ENCODE data around the gene P3H2. TPM values are rescaled to one million over a fixed set of nuclear protein-coding genes. Genes with fewer than 3 reads are reported as not detected.

P3H2 gene
- total RNA-seq, 2 experiments from 2014 or later: not detected

- Mint-ChIP-seq H3K4me3 (no peak overlapping the region), H3K27ac (no peak overlapping the region), H3K9me3 (ENCODE audit: low read depth) (no peaks in the 10 kb centered on the region), H3K4me1 (no peaks in the 10 kb centered on the region), H3K36me3 (no peaks in the 10 kb centered on the region), H3K27me3 (no peaks in the 10 kb centered on the region)
- ATAC-seq: no peak
- CTCF ChIA-PET: interaction anchor here (1.5 kb wide), 1 partner anchor 20 kb away, joined by 5 read pairs; no protein-coding TSS in a partner anchor
- DNase-seq: no peak
Measured at GRCh38 chr3:189941125-189941524, 179.6 kb downstream of the P3H2 start.

DNA sequence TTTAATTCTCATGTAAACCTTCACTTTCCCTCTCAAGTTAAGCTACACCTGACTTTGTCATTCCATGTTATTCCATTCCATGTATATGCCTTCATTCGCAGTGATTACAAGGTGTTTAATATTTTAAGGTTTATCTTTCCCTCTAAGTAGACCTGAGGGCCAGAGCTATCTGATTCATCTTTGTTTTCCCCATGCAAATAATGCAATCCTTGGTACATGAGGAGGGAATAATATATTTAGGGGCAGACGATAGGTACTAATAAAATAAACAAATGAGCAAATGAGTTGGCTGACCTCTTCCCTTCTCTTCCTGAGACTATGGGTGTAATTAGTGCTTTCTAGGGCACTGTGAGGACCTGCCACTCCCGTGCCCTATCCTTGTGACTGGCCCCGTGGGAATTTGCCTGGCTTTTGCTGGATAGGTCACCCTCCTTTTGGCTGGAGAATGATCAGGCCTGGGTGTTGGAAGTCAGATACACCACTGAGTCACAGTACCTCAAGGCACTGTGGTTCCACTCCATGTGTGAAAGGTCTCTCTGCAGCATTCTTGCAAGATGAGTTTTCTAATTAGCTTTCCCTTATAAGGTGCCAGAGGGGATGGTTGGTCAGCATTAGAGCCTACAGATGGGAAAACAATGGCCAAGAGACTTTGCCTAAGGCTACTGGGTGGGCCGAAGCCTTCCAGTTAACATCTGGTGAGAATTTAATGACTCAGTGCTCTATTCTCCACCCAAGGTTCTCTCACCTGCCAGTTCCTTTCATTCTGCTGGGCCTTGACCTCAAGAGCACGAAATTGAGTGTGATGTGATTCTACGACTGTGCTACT, 183.2 kb downstream of the P3H2 start:
- Mint-ChIP-seq H3K4me1 (no peaks in the 10 kb centered on the region), H3K27ac (no peak overlapping the region)
- CTCF ChIA-PET: no interaction called here

DNA sequence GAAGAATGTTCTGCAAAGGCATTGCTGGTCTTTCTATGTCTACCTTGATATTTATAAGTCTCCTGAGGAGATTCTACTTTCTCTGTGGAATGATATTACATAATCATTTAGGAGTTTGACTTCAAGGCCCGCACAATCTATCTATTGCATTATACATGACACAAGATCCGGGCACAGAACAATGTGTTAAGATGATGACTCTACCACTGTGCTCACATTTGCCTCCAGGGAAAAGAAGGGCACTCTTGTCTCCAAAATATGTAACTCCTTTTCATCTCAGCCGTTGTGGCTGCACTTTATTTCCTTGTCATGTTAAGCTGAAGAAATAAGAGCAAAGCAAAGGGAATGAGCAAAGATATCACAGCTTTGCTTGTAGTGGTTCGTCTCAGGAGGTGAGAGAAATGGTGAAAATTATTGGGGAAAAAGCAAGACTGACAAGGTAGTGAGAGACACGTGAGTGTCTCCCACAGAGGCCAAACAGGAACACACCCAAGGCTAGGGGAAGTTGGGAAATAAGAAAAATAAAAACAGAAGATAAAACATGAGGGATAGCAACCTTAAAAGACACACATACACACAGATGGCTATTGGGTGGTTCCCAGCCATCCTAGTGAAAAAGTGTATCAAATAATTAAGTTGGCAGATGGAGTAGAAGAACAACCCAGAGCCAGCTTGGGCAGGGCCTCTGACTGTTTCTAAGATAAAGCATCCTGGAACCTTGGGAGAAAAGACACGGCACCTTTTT, 184.3 kb downstream of the P3H2 start:
- ATAC-seq (no peak), DNase-seq (no peak)
- Mint-ChIP-seq H3K27ac (no peak overlapping the region), H3K36me3 (no peaks in the 10 kb centered on the region), H3K4me3 (no peak overlapping the region), H3K27me3 (no peaks in the 10 kb centered on the region), H3K9me3 (ENCODE audit: low read depth) (no peaks in the 10 kb centered on the region), H3K4me1 (no peaks in the 10 kb centered on the region)
- CTCF ChIA-PET: interaction anchor here (0.9 kb wide), 1 partner anchor 10 kb away, joined by 4 read pairs; no protein-coding TSS in a partner anchor

More for the DNA sequence above, 183.2 kb downstream of the P3H2 start:
- H3K36me3 Mint-ChIP-seq: no peaks in the 10 kb centered on the region
- DNase-seq: no peak
- no peak for ATAC-seq
- H3K4me3 Mint-ChIP-seq: no peak overlapping the region
- H3K9me3 Mint-ChIP-seq (ENCODE audit: low read depth): no peaks in the 10 kb centered on the region
- H3K27me3 Mint-ChIP-seq: no peaks in the 10 kb centered on the region

GRCh38 chr3:189927975-189928895, 192.5 kb downstream of the P3H2 start:
- Mint-ChIP-seq H3K27me3 (no peaks in the 10 kb centered on the region), H3K4me3 (no peak overlapping the region), H3K4me1 (peaks cover 9% of the 10 kb centered on the region), H3K36me3 (no peaks in the 10 kb centered on the region), H3K27ac (no peak overlapping the region), H3K9me3 (ENCODE audit: low read depth) (peaks cover 2% of the 10 kb centered on the region)
- CTCF ChIA-PET: interaction anchor here (0.8 kb wide), 1 partner anchor 86 kb away, joined by 3 read pairs; no protein-coding TSS in a partner anchor
- ATAC-seq: no peak
- no peak for DNase-seq

DNA sequence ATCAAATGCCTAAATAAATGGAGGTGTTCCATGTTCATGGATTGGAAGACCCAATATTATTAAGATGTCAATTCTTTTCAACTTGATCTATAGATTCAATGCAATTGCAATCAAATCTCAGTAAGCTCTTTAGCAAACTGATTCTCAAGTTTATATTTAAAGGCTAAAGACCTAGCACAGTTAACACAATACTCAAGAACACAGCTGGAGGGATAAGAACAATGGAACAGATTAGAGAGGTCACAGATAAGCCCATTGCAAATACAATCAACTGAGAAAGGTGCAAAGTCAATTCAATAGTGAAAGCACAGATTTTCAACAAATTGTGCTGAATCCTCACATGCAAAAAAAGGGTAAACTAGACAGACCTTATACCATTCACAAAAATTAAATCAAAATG, 198.9 kb downstream of the P3H2 start:
- no peaks in the 10 kb centered on the region for H3K9me3 Mint-ChIP-seq (ENCODE audit: low read depth)
- peaks cover 3% of the 10 kb centered on the region for H3K27me3 Mint-ChIP-seq
- H3K27ac Mint-ChIP-seq: no peak overlapping the region

GRCh38 chr3:189914799-189915198, 205.9 kb downstream of the P3H2 start:
- Mint-ChIP-seq H3K4me1 (no peaks in the 10 kb centered on the region), H3K4me3 (no peak overlapping the region), H3K27me3 (peaks cover 2% of the 10 kb centered on the region), H3K36me3 (no peaks in the 10 kb centered on the region), H3K9me3 (ENCODE audit: low read depth) (no peaks in the 10 kb centered on the region), H3K27ac (no peak overlapping the region)
- DNase-seq (no peak), ATAC-seq (no peak)
- CTCF ChIA-PET: no interaction called here

More for the DNA sequence above, 198.9 kb downstream of the P3H2 start:
- DNase-seq: no peak
- no peak overlapping the region for H3K4me3 Mint-ChIP-seq
- ATAC-seq: no peak
- no peaks in the 10 kb centered on the region for H3K4me1 Mint-ChIP-seq
- CTCF ChIA-PET: no interaction called here
- H3K36me3 Mint-ChIP-seq: no peaks in the 10 kb centered on the region

GRCh38 chr3:189911001-189911400, 209.7 kb downstream of the P3H2 start:
- no peaks in the 10 kb centered on the region for H3K36me3 Mint-ChIP-seq
- CTCF ChIA-PET: no interaction called here
- ATAC-seq: no peak
- H3K4me3 Mint-ChIP-seq: no peak overlapping the region
- H3K9me3 Mint-ChIP-seq (ENCODE audit: low read depth): no peaks in the 10 kb centered on the region
- H3K27ac Mint-ChIP-seq: no peak overlapping the region
- H3K4me1 Mint-ChIP-seq: no peaks in the 10 kb centered on the region
- peaks cover 2% of the 10 kb centered on the region for H3K27me3 Mint-ChIP-seq
- no peak for DNase-seq

DNA sequence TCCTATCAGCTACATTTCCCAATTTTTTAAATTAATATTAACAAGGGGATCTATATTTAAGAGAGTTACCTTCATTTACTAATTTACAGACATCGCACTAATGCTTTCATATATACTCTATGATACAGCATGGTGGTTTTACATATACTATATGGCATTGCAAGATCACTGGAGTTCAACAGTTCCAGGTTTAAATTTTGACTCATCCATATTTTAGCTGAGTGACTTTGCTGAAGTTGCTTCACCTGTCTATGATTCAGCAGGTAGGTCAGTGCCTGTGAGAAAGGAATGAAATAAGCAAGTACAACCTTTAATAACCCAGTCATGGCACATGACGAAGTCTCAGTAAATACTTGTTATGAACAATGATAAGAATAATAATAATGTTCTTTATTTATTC, 211.1 kb downstream of the P3H2 start:
- no peak for DNase-seq
- no peak overlapping the region for H3K27ac Mint-ChIP-seq
- H3K27me3 Mint-ChIP-seq: no peaks in the 10 kb centered on the region
- CTCF ChIA-PET: no interaction called here
- H3K9me3 Mint-ChIP-seq (ENCODE audit: low read depth): no peaks in the 10 kb centered on the region
- H3K4me3 Mint-ChIP-seq: no peak overlapping the region
- H3K36me3 Mint-ChIP-seq: no peaks in the 10 kb centered on the region
- H3K4me1 Mint-ChIP-seq: no peaks in the 10 kb centered on the region
- no peak for ATAC-seq

DNA sequence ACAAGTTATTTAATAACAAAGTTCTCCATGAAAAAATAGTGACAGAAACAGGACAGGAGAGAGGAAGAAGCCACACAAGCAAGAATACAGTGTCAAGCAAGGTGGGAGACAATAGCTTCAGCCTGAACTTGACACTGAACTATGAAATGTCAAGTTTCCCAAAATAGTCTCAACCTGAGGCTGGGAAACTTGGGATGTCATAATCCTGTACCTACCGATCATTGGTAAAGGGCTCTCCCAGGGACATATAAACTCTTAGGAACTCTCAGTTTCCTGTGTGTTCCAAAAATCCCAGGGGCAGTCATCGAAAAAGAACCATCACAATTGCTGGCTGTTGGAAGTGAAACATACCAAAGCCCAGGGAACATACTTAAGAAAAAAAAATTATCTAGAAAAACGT, 211.6 kb downstream of the P3H2 start:
- Mint-ChIP-seq H3K4me3 (no peak overlapping the region), H3K9me3 (ENCODE audit: low read depth) (no peaks in the 10 kb centered on the region), H3K4me1 (no peaks in the 10 kb centered on the region), H3K36me3 (no peaks in the 10 kb centered on the region), H3K27ac (no peak overlapping the region), H3K27me3 (no peaks in the 10 kb centered on the region)
- ATAC-seq: no peak
- no peak for DNase-seq
- CTCF ChIA-PET: no interaction called here

DNA sequence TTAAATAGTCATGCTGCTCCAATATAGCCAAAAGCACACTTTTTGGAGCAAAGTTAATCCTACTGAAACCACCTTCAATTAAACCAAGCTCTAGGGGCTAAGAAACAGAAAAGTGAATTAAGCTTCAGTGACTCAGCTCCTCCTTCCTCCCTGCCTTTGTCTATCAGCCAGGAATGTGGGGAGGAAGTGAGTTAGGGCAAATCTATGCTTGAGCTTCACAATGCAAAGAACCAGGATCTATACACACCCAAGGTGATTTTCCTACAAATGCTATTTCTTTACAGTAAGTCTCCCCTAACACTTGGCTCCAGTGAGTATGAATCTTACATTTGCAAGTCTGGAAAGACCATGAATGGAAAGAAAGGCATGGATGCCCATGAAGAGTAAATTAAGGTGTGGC, 212.1 kb downstream of the P3H2 start:
- H3K4me1 Mint-ChIP-seq: no peaks in the 10 kb centered on the region
- ATAC-seq (no peak), DNase-seq (no peak)
- H3K9me3 Mint-ChIP-seq (ENCODE audit: low read depth): no peaks in the 10 kb centered on the region
- no peak overlapping the region for H3K4me3 Mint-ChIP-seq
- CTCF ChIA-PET: no interaction called here
- H3K27me3 Mint-ChIP-seq: no peaks in the 10 kb centered on the region
- no peaks in the 10 kb centered on the region for H3K36me3 Mint-ChIP-seq
- no peak overlapping the region for H3K27ac Mint-ChIP-seq

GRCh38 chr3:189907803-189908202, 212.9 kb downstream of the P3H2 start:
- ATAC-seq (no peak), DNase-seq (no peak)
- Mint-ChIP-seq H3K27ac (no peak overlapping the region), H3K36me3 (no peaks in the 10 kb centered on the region), H3K4me1 (no peaks in the 10 kb centered on the region), H3K27me3 (no peaks in the 10 kb centered on the region), H3K9me3 (ENCODE audit: low read depth) (no peaks in the 10 kb centered on the region), H3K4me3 (no peak overlapping the region)
- CTCF ChIA-PET: no interaction called here
